Trophoblast cell (in vitro differentiated cells and primary cell): ENCODE results near the gene PLPP4.

Experiments
- DNase-seq, 2 donors: peaks; one replicate each; pipeline ENCODE4 v3.0.0-alpha.2; 2016
- H2AFZ ChIP-seq: 2 replicates; pipeline ENCODE4 v1.6.1; 2013; ENCODE audit warnings: low read length, moderate library complexity, mild to moderate bottlenecking; ENCODE audit not compliant: insufficient read depth, poor library complexity
- H2AK5ac ChIP-seq: 2 replicates; pipeline ENCODE4 v1.6.1; 2013; ENCODE audit warnings: mild to moderate bottlenecking, low read length
- H2BK120ac ChIP-seq: 2 replicates; pipeline ENCODE4 v1.6.1; 2013; ENCODE audit warnings: low read length, mild to moderate bottlenecking, moderate library complexity; ENCODE audit not compliant: insufficient read depth, poor library complexity
- H2BK12ac ChIP-seq: 2 replicates; pipeline ENCODE4 v1.6.1; 2013; ENCODE audit warnings: mild to moderate bottlenecking, low read length, moderate library complexity
- H2BK5ac ChIP-seq: 2 replicates; pipeline ENCODE4 v1.6.1; 2013; ENCODE audit warnings: low read length, low read depth, moderate library complexity, mild to moderate bottlenecking; ENCODE audit not compliant: poor library complexity
- H3K14ac ChIP-seq: 2 replicates; pipeline ENCODE4 v1.6.1; 2013; ENCODE audit warnings: mild to moderate bottlenecking, low read length
- H3K18ac ChIP-seq: 2 replicates; pipeline ENCODE4 v1.6.1; 2013; ENCODE audit warnings: mild to moderate bottlenecking, low read length
- H3K23ac ChIP-seq: 2 replicates; pipeline ENCODE4 v1.6.1; 2013; ENCODE audit warnings: low read length
- H3K27ac ChIP-seq: 2 replicates; pipeline ENCODE4 v1.5.1; 2013; ENCODE audit warnings: low read depth, mild to moderate bottlenecking, inconsistent platforms, low read length, moderate library complexity
- H3K27me3 ChIP-seq: 2 replicates; pipeline ENCODE4 v1.6.1; 2013; ENCODE audit warnings: inconsistent platforms, mild to moderate bottlenecking, low read length, moderate library complexity; ENCODE audit not compliant: insufficient read depth
- H3K36me3 ChIP-seq, 2 experiments: 1 replicate in 1 of 2; 2 replicates in 1 of 2; pipeline ENCODE4 v1.6.1; 2013; ENCODE audit warnings: low read length in 2 of 2, mild to moderate bottlenecking in 2 of 2, moderate library complexity in 1 of 2; ENCODE audit not compliant: insufficient read depth in 2 of 2, control insufficient read depth in 1 of 2
- H3K4ac ChIP-seq: 2 replicates; pipeline ENCODE4 v1.6.1; 2013; ENCODE audit warnings: low read depth, mild to moderate bottlenecking, low read length, moderate library complexity
- H3K4me1 ChIP-seq, 2 experiments: 1 replicate in 1 of 2; 2 replicates in 1 of 2; pipeline ENCODE4 v1.6.1; 2013; ENCODE audit warnings: low read length in 2 of 2, mild to moderate bottlenecking in 2 of 2, moderate library complexity in 1 of 2; ENCODE audit not compliant: insufficient read depth in 2 of 2, control insufficient read depth in 1 of 2
- H3K4me2 ChIP-seq: 2 replicates; pipeline ENCODE4 v1.6.1; 2013; ENCODE audit warnings: inconsistent platforms, mild to moderate bottlenecking, low read length, moderate library complexity
- H3K4me3 ChIP-seq: 2 replicates; pipeline ENCODE4 v1.5.1; 2013; ENCODE audit warnings: mild to moderate bottlenecking, low read depth, low read length, inconsistent platforms
- H3K79me1 ChIP-seq: one replicate; pipeline ENCODE4 v1.6.1; 2013; ENCODE audit warnings: low read length
- H3K79me2 ChIP-seq: 2 replicates; pipeline ENCODE4 v1.6.1; 2013; ENCODE audit warnings: low read length, mild to moderate bottlenecking; ENCODE audit not compliant: control insufficient read depth, insufficient read depth, poor library complexity
- H3K9ac ChIP-seq: 2 replicates; pipeline ENCODE4 v1.6.1; 2013; ENCODE audit warnings: mild to moderate bottlenecking, low read length
- H3K9me3 ChIP-seq: 2 replicates; pipeline ENCODE4 v1.6.1; 2013; ENCODE audit warnings: low read depth, mild to moderate bottlenecking, control low read depth, inconsistent platforms, low read length; ENCODE audit not compliant: insufficient read depth
- H4K12ac ChIP-seq: 2 replicates; pipeline ENCODE4 v1.6.1; 2013; ENCODE audit warnings: low read depth, mild to moderate bottlenecking, low read length, moderate library complexity
- H4K8ac ChIP-seq: 2 replicates; pipeline ENCODE4 v1.6.1; 2013; ENCODE audit warnings: low read depth, mild to moderate bottlenecking, low read length, moderate library complexity
- H4K91ac ChIP-seq: one replicate; pipeline ENCODE4 v1.6.1; 2013; ENCODE audit warnings: low read depth, mild to moderate bottlenecking, low read length, moderate library complexity
- WGBS: extraction: QIAGEN DNeasy Blood & Tissue Kit; methylation state at CpG from one replicate; pipeline ENCODE4 v1.1.7; 2013; ENCODE audit warnings: missing lambda C conversion rate; ENCODE audit not compliant: insufficient read length, insufficient coverage; ENCODE audit errors: extremely low coverage; 5-methylcytosine and 5-hydroxymethylcytosine counted together

The PLPP4 gene

GRCh38 chr10:120431251-120431651 lies 25.8 kb upstream of the PLPP4 start:
- Histone ChIP-seq H3K4ac (no peak overlapping the region), H2BK12ac (no peak overlapping the region), H3K4me2 (no peak overlapping the region), H4K12ac (no peak overlapping the region), H2AFZ (no peak overlapping the region), H2BK5ac (no peak overlapping the region), H3K18ac (no peak overlapping the region), H3K9me3 (no peaks in the 10 kb centered on the region), H3K4me3 (no peak overlapping the region), H3K27ac (no peak overlapping the region), H3K14ac (no peak overlapping the region), H3K27me3 (no peaks in the 10 kb centered on the region), H2AK5ac (no peak overlapping the region), H3K79me2 (no peaks in the 10 kb centered on the region), H4K91ac (no peak overlapping the region), H3K23ac (no peak overlapping the region), H2BK120ac (no peak overlapping the region), H4K8ac (no peak overlapping the region), H3K79me1 (no peaks in the 10 kb centered on the region), H3K9ac (no peak overlapping the region), H3K4me1 (no peaks in the 10 kb centered on the region), H3K36me3 (no peaks in the 10 kb centered on the region)
- no CpG with 5 or more reads among the region's 8 CpGs for WGBS
- DNase-seq: no peak

- H3K4me2 ChIP-seq: no peak overlapping the region
- H4K12ac ChIP-seq: no peak overlapping the region
- H3K27me3 ChIP-seq: no peaks in the 10 kb centered on the region
- no peak overlapping the region for H3K14ac ChIP-seq
- H2AFZ ChIP-seq: no peak overlapping the region
- H3K9me3 ChIP-seq: no peaks in the 10 kb centered on the region
- no peaks in the 10 kb centered on the region for H3K79me1 ChIP-seq
- H2BK12ac ChIP-seq: no peak overlapping the region
- whole genome bisulfite sequencing: no CpG with 5 or more reads among the region's 3 CpGs
- H4K91ac ChIP-seq: no peak overlapping the region
- H4K8ac ChIP-seq: no peak overlapping the region
- H2AK5ac ChIP-seq: no peak overlapping the region
- no peak for DNase-seq
- H3K4ac ChIP-seq: no peak overlapping the region
- H3K18ac ChIP-seq: no peak overlapping the region
- no peaks in the 10 kb centered on the region for H3K79me2 ChIP-seq
- no peak overlapping the region for H3K4me3 ChIP-seq
- no peaks in the 10 kb centered on the region for H3K36me3 ChIP-seq
- H3K4me1 ChIP-seq: no peaks in the 10 kb centered on the region
- H3K23ac ChIP-seq: no peak overlapping the region
- H3K9ac ChIP-seq: no peak overlapping the region
- no peak overlapping the region for H2BK5ac ChIP-seq
- no peak overlapping the region for H3K27ac ChIP-seq
- no peak overlapping the region for H2BK120ac ChIP-seq
Measured at GRCh38 chr10:120432209-120432608, 24.8 kb upstream of the PLPP4 start.

- Histone ChIP-seq H3K9ac (no peak overlapping the region), H4K91ac (no peak overlapping the region), H3K18ac (no peak overlapping the region), H2BK120ac (no peak overlapping the region), H4K8ac (no peak overlapping the region), H3K27ac (no peak overlapping the region), H3K9me3 (no peaks in the 10 kb centered on the region), H3K4me3 (no peak overlapping the region), H2AFZ (no peak overlapping the region), H3K27me3 (no peaks in the 10 kb centered on the region), H3K14ac (no peak overlapping the region), H3K36me3 (no peaks in the 10 kb centered on the region), H2BK5ac (no peak overlapping the region), H3K4ac (no peak overlapping the region), H3K79me2 (no peaks in the 10 kb centered on the region), H3K23ac (no peak overlapping the region), H3K79me1 (no peaks in the 10 kb centered on the region), H2AK5ac (no peak overlapping the region), H2BK12ac (no peak overlapping the region), H3K4me1 (no peaks in the 10 kb centered on the region), H3K4me2 (no peak overlapping the region), H4K12ac (no peak overlapping the region)
- WGBS: no CpG with 5 or more reads among the region's 3 CpGs
- DNase-seq: no peak
Measured at GRCh38 chr10:120433141-120433540, 23.9 kb upstream of the PLPP4 start.

GRCh38 chr10:120436439-120437112 lies 20.5 kb upstream of the PLPP4 start:
- no peak overlapping the region for H4K8ac ChIP-seq
- no peak overlapping the region for H4K91ac ChIP-seq
- H3K27ac ChIP-seq: no peak overlapping the region
- H3K4ac ChIP-seq: no peak overlapping the region
- no peak overlapping the region for H3K14ac ChIP-seq
- H3K79me2 ChIP-seq: no peaks in the 10 kb centered on the region
- no peak overlapping the region for H4K12ac ChIP-seq
- no peak overlapping the region for H2AK5ac ChIP-seq
- H3K4me3 ChIP-seq: no peak overlapping the region
- no peaks in the 10 kb centered on the region for H3K4me1 ChIP-seq
- H3K9ac ChIP-seq: no peak overlapping the region
- no CpG with 5 or more reads among the region's 7 CpGs for WGBS
- H3K9me3 ChIP-seq: no peaks in the 10 kb centered on the region
- no peak for DNase-seq
- H3K23ac ChIP-seq: no peak overlapping the region
- no peak overlapping the region for H2AFZ ChIP-seq
- H3K36me3 ChIP-seq: no peaks in the 10 kb centered on the region
- H3K27me3 ChIP-seq: no peaks in the 10 kb centered on the region
- no peak overlapping the region for H2BK5ac ChIP-seq
- no peaks in the 10 kb centered on the region for H3K79me1 ChIP-seq
- no peak overlapping the region for H2BK12ac ChIP-seq
- no peak overlapping the region for H3K18ac ChIP-seq
- no peak overlapping the region for H2BK120ac ChIP-seq
- no peak overlapping the region for H3K4me2 ChIP-seq
